GM21619 (cell line): ENCODE results near the gene SLC38A3.
"Not testable (repeated sequence)": the region's sequence is repeated elsewhere in the genome, so short reads cannot be mapped to it uniquely, and the experiment has no call there.

ENCODE experiments used
- ATAC-seq: cut with Tn5 transposase; IDR thresholded peaks from one replicate; pipeline ENCODE4 v1.9.1; 2021; ENCODE audit not compliant: unreplicated experiment

The SLC38A3 gene

GRCh38 chr3:50230104-50230793 is 25.2 kb downstream of the SLC38A3 start:
- no peak for ATAC-seq

- no peak for ATAC-seq
These were observed 25.7 kb downstream of the SLC38A3 start for GRCh38 chr3:50230794-50231125.

DNA sequence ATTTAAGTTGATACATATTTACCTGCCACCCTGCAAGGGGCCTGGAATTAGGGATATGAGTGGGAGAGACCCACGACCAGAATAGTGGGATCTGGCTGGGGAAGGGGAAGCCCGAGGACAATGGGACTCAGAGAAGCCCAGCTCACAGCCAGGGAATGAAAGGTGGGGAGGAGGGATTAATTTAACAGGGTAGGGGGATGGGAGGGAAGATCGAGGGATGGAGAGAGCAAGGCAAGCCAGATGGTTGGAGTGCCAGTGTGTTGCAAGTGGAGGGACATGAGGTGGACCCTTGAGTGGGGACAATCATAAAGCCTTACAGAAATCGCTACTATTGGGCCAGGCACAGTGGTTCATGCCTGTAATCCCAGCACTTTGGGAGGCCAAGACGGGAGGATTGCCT is 26.5 kb downstream of the SLC38A3 start:
- no peak for ATAC-seq

GRCh38 chr3:50232303-50232702 is 27.2 kb downstream of the SLC38A3 start:
- no peak for ATAC-seq

GRCh38 chr3:50233176-50233575 is 28.1 kb downstream of the SLC38A3 start:
- ATAC-seq = no peak

GRCh38 chr3:50235716-50236483 is 30.8 kb downstream of the SLC38A3 start, which contains the start of gene GNAI2:
Gene GNAI2, plus strand, starts transcription at chr3:50236204. Its CDS starts 132 bp downstream, at chr3:50236336.
- ATAC-seq = peak; percentile 91

GRCh38 chr3:50236484-50237132 is 31.5 kb downstream of the SLC38A3 start:
- no peak for ATAC-seq

GRCh38 chr3:50237133-50237651 is 32.1 kb downstream of the SLC38A3 start:
- no peak for ATAC-seq

GRCh38 chr3:50237754-50238548 is 32.9 kb downstream of the SLC38A3 start:
- ATAC-seq = peak; percentile 21

- no peak for ATAC-seq
These were observed 33.5 kb downstream of the SLC38A3 start for GRCh38 chr3:50238549-50239026.

GRCh38 chr3:50239649-50240048 is 34.6 kb downstream of the SLC38A3 start:
- ATAC-seq = no peak

- ATAC-seq = no peak
These were observed 36.1 kb downstream of the SLC38A3 start for GRCh38 chr3:50241163-50241562.

- ATAC-seq = no peak
These were observed 36.8 kb downstream of the SLC38A3 start for GRCh38 chr3:50241713-50242380.

- no peak for ATAC-seq
These were observed 37.3 kb downstream of the SLC38A3 start for GRCh38 chr3:50242381-50242770.

- ATAC-seq = no peak
These were observed 37.9 kb downstream of the SLC38A3 start for GRCh38 chr3:50242851-50243542.

DNA sequence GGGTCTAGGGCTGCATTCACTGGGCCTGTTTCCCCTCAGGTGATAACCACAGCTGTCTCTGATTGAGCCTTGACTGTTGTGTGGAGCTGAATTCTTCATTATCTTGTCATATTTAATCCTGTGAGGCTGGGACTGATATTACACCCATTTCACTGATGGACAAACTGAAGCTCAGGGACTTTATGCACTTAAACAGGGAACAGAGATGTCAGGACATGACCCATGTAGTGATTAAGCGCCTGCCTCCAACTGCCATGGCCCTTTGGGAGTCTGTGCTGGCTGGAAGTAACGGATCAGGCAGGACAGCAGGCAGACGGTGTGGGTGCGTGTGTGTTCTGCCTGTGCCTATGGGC is 38.4 kb downstream of the SLC38A3 start:
- ATAC-seq = no peak

DNA sequence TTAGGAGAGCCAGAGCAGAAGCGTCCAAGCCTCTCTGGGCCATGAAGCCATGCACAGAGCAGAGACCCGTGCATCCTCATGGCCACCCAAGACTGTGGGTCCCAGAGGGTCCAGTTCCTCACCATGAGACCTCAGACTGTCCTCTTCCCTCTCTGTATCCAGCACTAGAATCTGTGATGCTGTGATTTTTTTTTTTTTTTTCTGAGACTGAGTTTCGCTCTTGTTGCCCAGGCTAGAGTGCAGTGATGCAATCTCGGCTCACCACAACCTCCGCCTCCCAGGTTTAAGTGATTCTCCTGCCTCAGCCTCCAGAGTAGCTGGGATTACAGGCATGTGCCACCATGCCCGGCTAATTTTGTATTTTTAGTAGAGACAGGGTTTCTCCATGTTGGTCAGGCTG is 39.7 kb downstream of the SLC38A3 start:
- not testable (repeated sequence) for ATAC-seq

GRCh38 chr3:50245251-50245745 is 40.2 kb downstream of the SLC38A3 start:
- no peak for ATAC-seq

- peak; percentile 49 for ATAC-seq
These were observed 40.9 kb downstream of the SLC38A3 start for GRCh38 chr3:50245831-50246516.
